Ovary (tissue), 3 donors: Measurements from ENCODE around the gene RSU1.

Source experiments
- POLR2A ChIP-seq: fragments of 450-650 bp; IDR thresholded peaks from one replicate; pipeline ENCODE4 v1.6.1; 2017; ENCODE audit warnings: antibody characterized with exemption, mild to moderate bottlenecking, moderate library complexity
- TF ChIP-seq, protein P1 (sequence below), 3 donors: fragments of 450-650 bp in 2 of 3; fragments of 200-600 bp in 1 of 3; IDR thresholded peaks; one replicate each; pipeline versions ENCODE4 v1.5.1 to v1.8.0; 2016 to 2022; ENCODE audit warnings: antibody characterized with exemption in 3 of 3, mild to moderate bottlenecking in 1 of 3
- donor health status: DM: no; HTN: no; CAD: no.

DNA sequence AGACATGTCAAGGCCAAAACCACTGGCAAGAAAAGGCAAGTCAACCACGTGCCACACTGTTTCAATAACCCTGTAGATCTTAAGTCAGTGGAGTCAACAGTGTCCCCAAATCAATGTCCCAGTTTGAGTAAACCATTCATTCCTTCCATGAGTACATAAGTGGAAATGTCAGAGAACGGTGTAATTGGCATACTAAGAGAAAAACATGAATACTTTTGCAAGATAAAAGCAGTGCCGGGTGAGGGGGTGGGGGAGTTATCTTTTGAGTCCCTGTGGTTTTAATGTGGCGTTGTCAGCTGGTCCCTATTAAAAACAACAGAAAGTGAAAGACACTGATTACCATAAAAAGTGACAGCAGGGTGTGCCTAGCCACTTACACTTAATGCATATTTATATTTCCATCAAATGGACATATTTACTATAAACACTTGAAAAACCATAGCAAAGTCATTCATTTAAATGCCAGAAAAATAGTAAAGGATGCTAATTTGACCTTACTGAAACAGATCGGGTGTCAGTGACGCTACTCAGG, 37.8 kb downstream of the RSU1 start:
- TF ChIP-seq POLR2A, result no peak
- TF ChIP-seq, protein P1, sequence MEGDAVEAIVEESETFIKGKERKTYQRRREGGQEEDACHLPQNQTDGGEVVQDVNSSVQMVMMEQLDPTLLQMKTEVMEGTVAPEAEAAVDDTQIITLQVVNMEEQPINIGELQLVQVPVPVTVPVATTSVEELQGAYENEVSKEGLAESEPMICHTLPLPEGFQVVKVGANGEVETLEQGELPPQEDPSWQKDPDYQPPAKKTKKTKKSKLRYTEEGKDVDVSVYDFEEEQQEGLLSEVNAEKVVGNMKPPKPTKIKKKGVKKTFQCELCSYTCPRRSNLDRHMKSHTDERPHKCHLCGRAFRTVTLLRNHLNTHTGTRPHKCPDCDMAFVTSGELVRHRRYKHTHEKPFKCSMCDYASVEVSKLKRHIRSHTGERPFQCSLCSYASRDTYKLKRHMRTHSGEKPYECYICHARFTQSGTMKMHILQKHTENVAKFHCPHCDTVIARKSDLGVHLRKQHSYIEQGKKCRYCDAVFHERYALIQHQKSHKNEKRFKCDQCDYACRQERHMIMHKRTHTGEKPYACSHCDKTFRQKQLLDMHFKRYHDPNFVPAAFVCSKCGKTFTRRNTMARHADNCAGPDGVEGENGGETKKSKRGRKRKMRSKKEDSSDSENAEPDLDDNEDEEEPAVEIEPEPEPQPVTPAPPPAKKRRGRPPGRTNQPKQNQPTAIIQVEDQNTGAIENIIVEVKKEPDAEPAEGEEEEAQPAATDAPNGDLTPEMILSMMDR (IDR thresholded peaks at IDR 0.05), result no peak
